AG04450 (cell line): ENCODE measurements around the gene SLC5A10. TPM values are rescaled to one million over a fixed set of nuclear protein-coding genes. Genes with fewer than 3 reads are reported as not detected.

Source experiments
- CTCF ChIA-PET: fragments of 300-600, 350-600 bp; formaldehyde crosslinking; extraction: SDS; loops from one replicate; lab custom pipeline; 2022; ENCODE audit warnings: antibody characterized with exemption, inconsistent platforms; lab: Charles Lee
- POLR2A ChIA-PET: fragments of 350-600 bp; formaldehyde crosslinking; extraction: SDS; loops from one replicate; lab custom pipeline; 2021; ENCODE audit warnings: antibody characterized with exemption, inconsistent platforms; lab: Yijun Ruan, JAX
- DNase-seq: peaks from one replicate; pipeline ENCODE4 v3.0.0-alpha.2; 2011; ENCODE audit warnings: low read depth, low spot score
- H3K27ac ChIP-seq: one replicate; pipeline ENCODE4 v1.5.1; 2012; ENCODE audit warnings: low read depth, low read length, control low read depth
- H3K27me3 ChIP-seq: one replicate; pipeline ENCODE4 v1.6.0; 2012; ENCODE audit warnings: low read length; ENCODE audit not compliant: control insufficient read depth, insufficient read depth
- H3K4me3 ChIP-seq: 2 replicates; pipeline ENCODE4 v1.5.1; 2011; ENCODE audit warnings: mild to moderate bottlenecking, low read depth, low read length, control low read depth
- H3K9me3 ChIP-seq: 2 replicates; pipeline ENCODE4 v1.5.1; 2012; ENCODE audit warnings: low read length; ENCODE audit not compliant: control insufficient read depth, insufficient read depth
- CTCF ChIP-seq: IDR thresholded peaks from 2 replicates; pipeline ENCODE4 v1.5.1; 2011; ENCODE audit warnings: low read depth, low read length, control low read depth, inconsistent platforms
- polyA plus RNA-seq: library from polyadenylated mRNA; depleted of rRNA; stranded (reverse); fragments of >200 nt; gene quantifications from 2 replicates; pipeline ENCODE4 v1.2.3, GENCODE V29; 2011

The SLC5A10 gene
- polyA plus RNA-seq, 1 experiment, result not detected

- ChIA-PET CTCF (interaction anchor here (0.9 kb wide), 1 partner anchor 51 kb away, joined by 3 read pairs; no protein-coding TSS in a partner anchor), POLR2A (interaction anchor here (0.6 kb wide), 1 partner anchor 27 kb away, joined by 3 read pairs; no protein-coding TSS in a partner anchor)
- DNase-seq, result no peak
- H3K27me3 ChIP-seq, result no peaks in the 10 kb centered on the region
- no peak overlapping the region for H3K4me3 ChIP-seq
- no peaks in the 10 kb centered on the region for H3K9me3 ChIP-seq
- no peak overlapping the region for H3K27ac ChIP-seq
- TF ChIP-seq CTCF, result no peak
Measured at GRCh38 chr17:19012171-19013080, 60.5 kb downstream of the SLC5A10 start.

- no peak overlapping the region for H3K4me3 ChIP-seq
- POLR2A ChIA-PET, result interaction anchor here (0.6 kb wide), 1 partner anchor 28 kb away, joined by 3 read pairs; no protein-coding TSS in a partner anchor
- no peaks in the 10 kb centered on the region for H3K9me3 ChIP-seq
- CTCF ChIA-PET, result no interaction called here
- H3K27ac ChIP-seq, result no peak overlapping the region
- no peaks in the 10 kb centered on the region for H3K27me3 ChIP-seq
- DNase-seq, result no peak
- no peak for TF ChIP-seq CTCF
Measured at GRCh38 chr17:19013226-19013625, 61.3 kb downstream of the SLC5A10 start.

DNA sequence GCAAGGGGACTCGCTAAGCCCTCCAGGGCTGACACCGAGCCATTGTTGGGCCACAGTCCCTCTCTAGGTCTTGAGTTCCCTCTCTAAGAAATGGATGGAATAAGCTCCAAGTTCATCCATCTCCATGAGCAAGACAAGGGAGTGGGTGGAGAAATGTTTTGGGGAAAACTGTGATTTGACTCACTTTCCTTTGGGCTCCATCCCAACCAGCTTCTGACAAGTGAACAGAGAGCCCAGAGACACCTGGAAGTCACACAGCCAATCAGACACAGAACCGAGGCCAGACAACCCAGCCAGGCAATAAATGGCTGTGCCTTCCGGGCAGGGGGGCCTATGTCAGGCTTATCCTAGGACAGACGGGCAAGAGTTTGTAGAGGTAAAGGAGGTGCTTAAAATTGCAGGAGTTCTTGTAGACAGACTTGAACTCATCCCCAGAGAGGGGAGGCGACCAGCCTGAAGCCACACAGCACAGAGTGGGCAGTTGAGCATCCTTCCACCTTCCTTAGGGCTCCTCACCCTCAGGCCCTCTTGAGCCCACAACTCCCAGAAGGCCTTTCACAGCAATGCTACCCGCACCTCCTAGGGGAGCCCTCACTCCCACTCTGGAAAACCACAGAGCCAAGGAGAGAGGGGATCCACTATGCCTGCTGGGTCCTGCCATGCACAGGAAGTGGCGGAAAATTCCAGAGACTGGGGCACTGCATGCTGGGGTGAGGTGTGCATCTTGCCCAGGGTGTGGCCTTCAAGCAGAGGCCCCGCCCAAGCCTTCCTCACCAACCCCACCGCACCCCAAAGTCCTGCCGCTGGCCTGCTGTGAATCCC lies 62.1 kb downstream of the SLC5A10 start:
- DNase-seq, result no peak
- H3K27me3 ChIP-seq, result no peaks in the 10 kb centered on the region
- no peak overlapping the region for H3K27ac ChIP-seq
- no peaks in the 10 kb centered on the region for H3K9me3 ChIP-seq
- CTCF ChIA-PET, result interaction anchor here (0.6 kb wide), 1 partner anchor 455 kb away, joined by 3 read pairs; no protein-coding TSS in a partner anchor
- POLR2A ChIA-PET, result no interaction called here
- TF ChIP-seq CTCF, result no peak
- H3K4me3 ChIP-seq, result no peak overlapping the region

DNA sequence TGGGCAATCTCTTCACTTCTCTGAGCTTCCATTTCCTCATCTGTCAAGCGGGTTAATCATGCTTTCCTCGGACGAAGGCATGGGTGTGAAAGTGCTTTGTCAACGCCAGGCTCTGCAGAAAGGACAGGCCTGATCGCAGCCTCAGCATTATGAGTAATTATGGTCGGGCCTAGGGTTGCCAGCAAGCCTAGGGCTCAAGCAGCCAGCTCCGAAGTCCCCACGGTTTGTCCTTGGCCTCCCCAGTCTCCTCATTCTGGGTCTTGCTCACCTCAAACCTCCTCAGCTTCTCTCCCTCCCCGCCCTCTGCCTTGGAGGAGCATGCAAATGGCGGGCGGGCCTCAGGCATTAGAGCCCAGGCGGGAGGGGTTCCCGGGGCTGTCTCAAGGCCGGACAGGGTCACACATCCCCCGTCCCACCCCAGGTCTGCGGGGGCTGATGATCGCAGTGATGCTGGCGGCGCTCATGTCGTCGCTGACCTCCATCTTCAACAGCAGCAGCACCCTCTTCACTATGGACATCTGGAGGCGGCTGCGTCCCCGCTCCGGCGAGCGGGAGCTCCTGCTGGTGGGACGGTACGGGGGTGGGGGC lies 62.8 kb downstream of the SLC5A10 start:
- Histone ChIP-seq H3K27ac (no peak overlapping the region), H3K9me3 (no peaks in the 10 kb centered on the region; the same call in 1 of the 2 replicates), H3K27me3 (no peaks in the 10 kb centered on the region), H3K4me3 (no peak overlapping the region)
- no peak for DNase-seq
- TF ChIP-seq CTCF, result no peak
- POLR2A ChIA-PET, result no interaction called here
- CTCF ChIA-PET, result no interaction called here
